Activated CD4-positive, alpha-beta T cell treated with anti-CD3 and anti-CD28 coated beads for 36 hours (primary cell): ENCODE results near the gene PLCD3. TPM values are rescaled to one million over a fixed set of nuclear protein-coding genes. Genes with fewer than 3 reads are reported as not detected.

Source experiments
- ATAC-seq: fragments of 200-7000 bp; cut with Tn5 transposase; one replicate; pipeline ENCODE4 v1.10.0; 2021; ENCODE audit warnings: mild to moderate bottlenecking, moderate library complexity
- CTCF ChIA-PET: fragments of 350-600 bp; sonication (Branson Sonifier 250); formaldehyde crosslinking; loops from one replicate; lab custom pipeline; 2021; ENCODE audit warnings: antibody characterized with exemption; lab: Charles Lee
- POLR2A ChIA-PET: fragments of 350-600 bp; sonication (Branson Sonifier 250); formaldehyde crosslinking; loops from one replicate; lab custom pipeline; 2021; ENCODE audit warnings: antibody characterized with exemption, inconsistent platforms; lab: Charles Lee
- DNase-seq: peaks from one replicate; pipeline ENCODE4 v3.0.0-alpha.2; 2020
- H3K27ac Mint-ChIP-seq: one replicate; pipeline ENCODE4 v1.8.0; 2021; ENCODE audit warnings: mixed read lengths
- H3K27me3 Mint-ChIP-seq: one replicate; pipeline ENCODE4 v1.8.0; 2021; ENCODE audit warnings: mixed read lengths
- H3K36me3 Mint-ChIP-seq: one replicate; pipeline ENCODE4 v1.8.0; 2021; ENCODE audit warnings: low read depth, mixed read lengths
- H3K4me1 Mint-ChIP-seq: one replicate; pipeline ENCODE4 v1.8.0; 2021; ENCODE audit warnings: mixed read lengths
- H3K4me3 Mint-ChIP-seq: one replicate; pipeline ENCODE4 v1.8.0; 2021; ENCODE audit warnings: mild to moderate bottlenecking, moderate library complexity, mixed read lengths
- H3K9me3 Mint-ChIP-seq: one replicate; pipeline ENCODE4 v1.8.0; 2021; ENCODE audit warnings: low read depth, mixed read lengths
- intact Hi-C, 2 experiments: fragments of 100-400 bp; cut with DNase I in 1 of 2; cut with micrococcal nuclease in 1 of 2; formaldehyde crosslinking; loops; one replicate each; pipeline versions ENCODE4 v1.14.2 to v1.15.1; 2022 to 2024; cut with DNase I, micrococcal nuclease
- microRNA-seq: library from miRNA; unstranded; fragments of <30 nt; microRNA quantifications from one replicate; pipeline ENCODE4 v1.2.0, GENCODE V29; 2021; ENCODE audit warnings: borderline replicate concordance
- total RNA-seq, 2 experiments: library from RNA; stranded (reverse); gene quantifications; one replicate each; pipeline ENCODE4 v1.2.3, GENCODE V29; 2021

Gene PLCD3
- total RNA-seq, 2 experiments from 2014 or later, result 2.9 to 3.4 TPM

DNA sequence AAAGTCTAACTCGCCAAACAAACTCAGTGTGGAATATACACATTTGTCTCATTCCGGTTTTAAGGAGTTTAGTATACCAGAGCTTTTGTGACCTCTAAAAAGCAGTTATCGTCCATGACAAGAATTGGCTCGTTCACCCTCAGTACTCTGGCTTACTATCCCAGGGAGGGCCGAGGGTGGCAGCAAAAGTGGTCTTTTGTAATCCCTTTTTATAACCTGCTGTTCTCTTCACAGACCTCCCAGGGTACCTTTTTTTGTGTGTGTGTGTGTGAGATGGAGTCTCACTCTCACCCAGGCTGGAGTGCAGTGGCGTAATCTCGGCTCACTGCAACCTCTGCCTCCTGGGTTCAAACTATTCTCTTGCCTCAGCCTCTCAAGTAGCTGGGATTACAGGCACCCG is 62.3 kb downstream of the PLCD3 start:
- ChIA-PET POLR2A (interaction anchor here (0.6 kb wide), 2 partner anchors 10 to 189 kb away, joined by 3 to 7 read pairs; no protein-coding TSS in a partner anchor), CTCF (interaction anchor here (0.6 to 1.0 kb wide), 2 partner anchors 50 to 61 kb away, joined by 3 read pairs; no protein-coding TSS in a partner anchor)
- ATAC-seq (no peak), DNase-seq (no peak)
- Mint-ChIP-seq H3K27ac (no peak overlapping the region), H3K4me3 (no peak overlapping the region), H3K36me3 (peaks cover 35% of the 10 kb centered on the region), H3K9me3 (no peaks in the 10 kb centered on the region), H3K4me1 (peaks cover 29% of the 10 kb centered on the region), H3K27me3 (no peaks in the 10 kb centered on the region)
- intact Hi-C loops, result no loop called here

DNA sequence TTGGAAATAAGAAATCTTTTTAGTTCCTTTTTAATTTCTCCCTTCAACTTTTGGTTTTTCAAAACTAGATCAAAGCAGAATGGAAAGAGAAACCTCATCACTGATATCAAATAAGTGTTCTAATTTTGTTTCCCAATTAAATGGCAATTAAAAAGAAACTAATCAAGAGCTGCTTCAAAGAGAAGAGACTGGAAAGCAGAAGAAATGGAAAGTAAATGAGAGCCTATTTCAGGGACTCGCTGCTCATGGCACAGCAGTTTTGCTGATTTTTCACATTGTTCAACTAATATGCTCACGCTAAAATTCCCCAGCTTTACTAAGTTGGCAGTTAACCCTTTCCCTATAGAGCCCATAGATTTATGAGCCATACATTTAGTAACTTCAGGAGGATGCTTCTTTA is 64.7 kb downstream of the PLCD3 start:
- Mint-ChIP-seq H3K27ac (no peak overlapping the region), H3K27me3 (no peaks in the 10 kb centered on the region), H3K4me1 (peaks cover 35% of the 10 kb centered on the region), H3K4me3 (no peak overlapping the region), H3K9me3 (no peaks in the 10 kb centered on the region), H3K36me3 (peaks cover 31% of the 10 kb centered on the region)
- ATAC-seq, result no peak
- POLR2A ChIA-PET, result interaction anchor here (1.0 kb wide), 1 partner anchor 10 kb away, joined by 3 read pairs; no protein-coding TSS in a partner anchor
- DNase-seq, result no peak
- CTCF ChIA-PET, result interaction anchor here (1.0 to 2.8 kb wide), 6 partner anchors 12 to 31 kb away, joined by 3 to 11 read pairs (median 3); no protein-coding TSS in a partner anchor
- intact Hi-C loops, result no loop called here

GRCh38 chr17:45063198-45063597 is 69.1 kb downstream of the PLCD3 start:
- no peak for ATAC-seq
- Mint-ChIP-seq H3K4me1 (peaks cover 51% of the 10 kb centered on the region), H3K27ac (peak overlapping the region; percentile 34), H3K9me3 (no peaks in the 10 kb centered on the region), H3K36me3 (peaks cover 29% of the 10 kb centered on the region), H3K27me3 (no peaks in the 10 kb centered on the region), H3K4me3 (peak overlapping the region; percentile 84)
- CTCF ChIA-PET, result interaction anchor here (1.3 to 3.9 kb wide), 3 partner anchors 13 to 135 kb away, joined by 4 to 31 read pairs (median 4); partner anchors contain the start of genes ACBD4 and DCAKD
- DNase-seq, result no peak
- intact Hi-C loops, result loop anchor here (2.0 to 5.0 kb wide), 4 partner anchors 36 to 921 kb away; partner anchors contain the start of genes HEXIM1 (in 1 of the 2), HROB (in 1 of the 2) and UBTF (in 1 of the 2)
- POLR2A ChIA-PET, result interaction anchor here (0.5 to 1.0 kb wide), 5 partner anchors 8 to 610 kb away, joined by 3 to 5 read pairs (median 4); partner anchors contain the start of gene HEXIM2

DNA sequence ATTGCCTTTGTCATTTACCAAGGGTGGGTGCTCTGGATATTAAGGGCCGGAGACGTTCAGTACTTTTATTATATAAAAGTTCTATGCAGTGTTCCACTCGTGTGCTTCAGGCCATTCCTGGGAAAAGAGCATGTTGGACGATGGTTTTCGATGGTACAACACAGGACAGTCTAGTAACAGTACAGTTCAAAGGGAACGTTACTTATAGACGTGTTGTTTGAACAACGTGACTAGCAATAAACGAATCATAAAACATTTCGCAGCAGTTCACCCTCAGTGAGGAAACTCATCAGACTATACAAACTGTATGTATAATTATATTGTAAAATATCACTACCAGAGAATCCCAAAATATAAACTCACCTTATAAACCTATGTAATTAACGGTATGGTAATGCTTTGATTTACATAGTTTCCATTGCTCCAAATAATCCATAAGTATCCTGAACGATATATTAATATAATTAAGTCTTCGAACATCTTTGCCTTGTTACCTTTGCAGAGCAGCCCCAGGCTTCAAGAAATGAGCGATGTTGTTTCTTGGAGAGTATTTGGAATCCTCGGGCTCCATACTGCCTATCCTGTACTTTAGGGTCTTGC is 70.6 kb downstream of the PLCD3 start:
- H3K27me3 Mint-ChIP-seq, result no peaks in the 10 kb centered on the region
- ATAC-seq, result no peak
- intact Hi-C loops, result loop anchor here (1.0 to 5.0 kb wide), 17 partner anchors 9 to 919 kb away; partner anchors contain the start of genes EFTUD2 (in 2 of the 2), HEXIM1 (in 2 of the 2), HEXIM2 (in 2 of the 2) and ACBD4 (in 1 of the 2)
- CTCF ChIA-PET, result interaction anchor here (0.6 to 3.9 kb wide), 9 partner anchors 12 to 875 kb away, joined by 3 to 31 read pairs (median 3); partner anchors contain the start of genes ACBD4, DCAKD and TMUB2
- POLR2A ChIA-PET, result interaction anchor here (0.5 to 2.4 kb wide), 7 partner anchors 9 to 1008 kb away, joined by 3 to 26 read pairs (median 6); partner anchors contain the start of genes HEXIM1 and HEXIM2
- peak overlapping the region; percentile 84 for H3K4me3 Mint-ChIP-seq
- peaks cover 40% of the 10 kb centered on the region for H3K4me1 Mint-ChIP-seq
- peak overlapping the region; percentile 96 for H3K27ac Mint-ChIP-seq
- H3K9me3 Mint-ChIP-seq, result no peaks in the 10 kb centered on the region
- no peak for DNase-seq
- peaks cover 20% of the 10 kb centered on the region for H3K36me3 Mint-ChIP-seq

GRCh38 chr17:45060797-45061605 is 71.3 kb downstream of the PLCD3 start, which contains the start of gene NMT1:
NMT1 (plus strand) TSS chr17:45061317; CDS start chr17:45061330, 13 bp downstream.
- peak; percentile 92 for ATAC-seq
- Mint-ChIP-seq H3K4me3 (peak within 1 kb of the TSS; percentile 84), H3K27me3 (no peaks in the 10 kb centered on the region), H3K27ac (peak within 1 kb of the TSS; percentile 96), H3K36me3 (peaks cover 20% of the 10 kb centered on the region), H3K4me1 (peaks cover 42% of the 10 kb centered on the region), H3K9me3 (no peaks in the 10 kb centered on the region)
- ChIA-PET CTCF (interaction anchor here (0.6 to 3.9 kb wide), 9 partner anchors 9 to 874 kb away, joined by 3 to 31 read pairs (median 3); partner anchors contain the start of genes DCAKD and TMUB2), POLR2A (interaction anchor here (0.5 to 2.4 kb wide), 10 partner anchors 9 to 1007 kb away, joined by 3 to 26 read pairs (median 4); partner anchors contain the start of genes HEXIM1 and HEXIM2)
- intact Hi-C loops, result loop anchor here (1.0 to 5.0 kb wide), 16 partner anchors 9 to 919 kb away; partner anchors contain the start of genes EFTUD2 (in 2 of the 2), HEXIM1 (in 2 of the 2), HEXIM2 (in 2 of the 2) and ACBD4 (in 1 of the 2)
- DNase-seq, result peak; percentile 97

DNA sequence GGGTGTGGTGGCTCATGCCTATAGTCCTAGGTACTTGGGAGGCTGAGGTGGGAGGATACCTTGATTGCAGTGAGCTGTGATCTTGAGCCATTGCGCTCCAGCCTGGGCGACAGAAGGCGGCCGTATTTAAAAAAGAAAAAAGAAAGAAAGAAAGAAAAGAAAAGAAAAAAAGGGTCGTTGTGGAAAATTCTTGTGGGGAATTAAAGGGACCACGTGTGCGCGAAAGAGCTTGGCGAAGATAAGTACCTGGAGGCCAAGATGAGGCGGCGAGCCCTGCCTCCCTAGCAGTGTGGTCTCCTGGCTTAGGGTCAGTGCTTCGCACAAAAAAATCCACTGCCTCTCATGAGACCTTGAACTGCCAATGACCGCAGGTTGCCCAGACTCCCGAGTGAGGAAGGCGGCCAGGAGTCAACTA is 71.9 kb downstream of the PLCD3 start:
- POLR2A ChIA-PET, result interaction anchor here (0.6 to 2.4 kb wide), 6 partner anchors 10 to 101 kb away, joined by 3 to 26 read pairs (median 5); partner anchors contain the start of genes HEXIM1 and HEXIM2
- Mint-ChIP-seq H3K4me1 (peaks cover 46% of the 10 kb centered on the region), H3K36me3 (peaks cover 21% of the 10 kb centered on the region), H3K9me3 (no peaks in the 10 kb centered on the region), H3K27me3 (no peaks in the 10 kb centered on the region), H3K4me3 (peak overlapping the region; percentile 84), H3K27ac (peak overlapping the region; percentile 96)
- CTCF ChIA-PET, result interaction anchor here (0.7 to 3.9 kb wide), 4 partner anchors 8 to 730 kb away, joined by 3 to 31 read pairs (median 4); partner anchors contain the start of gene DCAKD
- DNase-seq (no peak), ATAC-seq (no peak)
- intact Hi-C loops, result loop anchor here (2.0 to 5.0 kb wide), 5 partner anchors 87 to 918 kb away; partner anchors contain the start of genes CCDC43 (in 1 of the 2), GPATCH8 (in 1 of the 2), HEXIM1 (in 1 of the 2) and HROB (in 1 of the 2)

Small RNAs within 50 kb of the gene (microRNA-seq; reads per million reads assigned to microRNA genes)
- not detected for gene MIR6784

Other genes starting within 250 kb of the PLCD3 start
- 100 to 1,000 TPM; 175 to 203 TPM for gene EFTUD2, start 233.1 kb downstream of the PLCD3 start, total RNA-seq
- gene GFAP, start 217.0 kb downstream of the PLCD3 start, total RNA-seq, result not detected
- gene KIF18B, start 184.7 kb downstream of the PLCD3 start, total RNA-seq, result 10 to 100 TPM; 38.9 to 48.7 TPM
- gene C1QL1, start 164.2 kb downstream of the PLCD3 start, total RNA-seq, result under 1 TPM; 0.37 to 0.83 TPM
- 10 to 100 TPM; 34.8 to 36.2 TPM for gene DCAKD, start 80.9 kb downstream of the PLCD3 start, total RNA-seq
- gene NMT1, start 71.2 kb downstream of the PLCD3 start, total RNA-seq, result 100 to 1,000 TPM; 170 to 175 TPM
- gene ACBD4, start 3.2 kb upstream of the PLCD3 start, total RNA-seq, result 10 to 100 TPM; 12.7 to 13.4 TPM
- 10 to 100 TPM; 27.1 to 27.3 TPM for gene HEXIM1, start 16.0 kb upstream of the PLCD3 start, total RNA-seq
- gene HEXIM2, start 29.4 kb upstream of the PLCD3 start, total RNA-seq, result 1 to 10 TPM; 3.9 to 4.6 TPM
- gene FMNL1, start 89.4 kb upstream of the PLCD3 start, total RNA-seq, result 100 to 1,000 TPM; 268 to 295 TPM
- under 1 TPM; 0.21 to 0.25 TPM for gene SPATA32, start 129.6 kb upstream of the PLCD3 start, total RNA-seq
- 10 to 100 TPM; 50.3 to 52.5 TPM for gene MAP3K14, start 184.5 kb upstream of the PLCD3 start, total RNA-seq